Upper lobe of left lung (tissue), 6 donors: ENCODE measurements around the gene SYN1. TPM values are rescaled to one million over a fixed set of nuclear protein-coding genes. Genes with fewer than 3 reads are reported as not detected.
A peak's percentile ranks its signal among the peaks of the same experiment; 100 is the strongest.

Experiments used
- ATAC-seq, 2 donors: fragments of 200-7000 bp; cut with Tn5 transposase; one replicate each; pipeline ENCODE4 v1.9.1; 2022; ENCODE audit warnings: mild to moderate bottlenecking in 2 of 2, moderate library complexity in 2 of 2; ENCODE audit not compliant: low FRiP score in 2 of 2
- DNase-seq, 2 donors: peaks; one replicate each; pipeline ENCODE4 v3.0.0-alpha.2; 2019 to 2020
- H3K27ac ChIP-seq, 4 donors: fragments of 200-600 bp; sonication (generic); one replicate each; pipeline ENCODE4 v1.5.1; 2016 to 2019
- H3K27me3 ChIP-seq, 4 donors: fragments of 200-600 bp; sonication (generic); one replicate each; pipeline ENCODE4 v1.5.1; 2017 to 2019
- H3K36me3 ChIP-seq, 4 donors: fragments of 200-600 bp; sonication (generic); one replicate each; pipeline ENCODE4 v1.5.1; 2016 to 2019
- H3K4me1 ChIP-seq, 4 donors: fragments of 200-600 bp; sonication (generic); one replicate each; pipeline ENCODE4 v1.5.1; 2018 to 2019
- H3K4me3 ChIP-seq, 4 donors: fragments of 200-600 bp; sonication (generic); one replicate each; pipeline ENCODE4 v1.5.1; 2017 to 2019; ENCODE audit warnings: mild to moderate bottlenecking in 2 of 4, moderate library complexity in 1 of 4
- H3K9me3 ChIP-seq, 4 donors: fragments of 200-600 bp; sonication (generic); one replicate each; pipeline ENCODE4 v1.5.1; 2018 to 2019
- CTCF ChIP-seq, 6 experiments: fragments of 450-650 bp in 4 of 6; fragments of 200-600 bp in 2 of 6; sonication (generic) in 2 of 6; IDR thresholded peaks; one replicate each; pipeline ENCODE4 v1.5.1; 2016 to 2019; ENCODE audit warnings: antibody characterized with exemption in 6 of 6
- EP300 ChIP-seq, 4 donors: sonication (generic); formaldehyde crosslinking; IDR thresholded peaks; one replicate each; pipeline ENCODE4 v1.5.1; 2017; ENCODE audit warnings: antibody characterized with exemption in 4 of 4, control low read depth in 2 of 4
- POLR2A ChIP-seq, 4 donors: fragments of 450-650 bp; IDR thresholded peaks; one replicate each; pipeline ENCODE4 v1.5.1; 2016 to 2017; ENCODE audit warnings: antibody characterized with exemption in 4 of 4, mild to moderate bottlenecking in 2 of 4
- POLR2AphosphoS5 ChIP-seq, 2 donors: sonication (generic); formaldehyde crosslinking; IDR thresholded peaks; one replicate each; pipeline ENCODE4 v1.5.1; 2017; ENCODE audit warnings: antibody characterized with exemption in 2 of 2
- WGBS, 2 donors: methylation state at CpG; one replicate each; pipeline ENCODE4 v1.1.5; 2017 to 2018; 5-methylcytosine and 5-hydroxymethylcytosine counted together
- total RNA-seq, 6 donors: library from RNA; depleted of rRNA in 4 of 6; stranded (reverse); fragments of >200 nt in 4 of 6; gene quantifications; one replicate each; pipeline versions ENCODE4 v1.1.0 to v1.2.1, GENCODE V29; 2016 to 2021
- donor health status: DM: no; HTN: no; CAD: no; lungs with moderate emphysema.
- donor health status: DM: no; HTN: yes; CAD: no; lungs with severe emphysema.

The SYN1 gene
- total RNA-seq, 6 donors from 2014 or later: 0.20 to 11.5 (median 0.56) TPM

DNA sequence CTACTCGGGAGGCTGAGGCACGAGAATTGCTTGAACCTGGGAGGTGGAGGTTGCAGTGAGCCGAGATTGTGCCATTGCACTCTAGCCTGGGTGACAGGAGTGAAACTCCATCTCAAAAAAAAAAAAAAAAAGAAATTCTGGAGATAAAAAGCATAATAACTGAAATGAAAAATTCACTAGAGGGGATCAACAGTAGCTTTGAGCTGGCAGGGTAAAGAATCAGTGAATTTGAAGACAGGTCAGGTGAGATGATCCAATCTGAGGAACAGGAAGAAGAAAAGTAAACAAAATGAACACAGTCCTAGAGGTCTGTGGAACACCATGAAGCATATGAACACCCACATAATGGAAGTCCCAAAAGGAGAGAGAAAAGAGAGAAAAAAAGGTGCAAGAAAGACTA lies 22.4 kb downstream of the SYN1 start:
- Histone ChIP-seq H3K4me1 (no peaks in the 10 kb centered on the region), H3K27ac (no peak overlapping the region), H3K9me3 (peaks cover 0 to 31% (median 0%) of the 10 kb centered on the region in 4 donors), H3K27me3 (no peaks in the 10 kb centered on the region), H3K4me3 (no peak overlapping the region), H3K36me3 (no peaks in the 10 kb centered on the region)
- TF ChIP-seq CTCF (IDR thresholded peaks at IDR 0.05) (no peak), POLR2A (IDR thresholded peaks at IDR 0.05) (no peak), EP300 (IDR thresholded peaks at IDR 0.05) (no peak), POLR2AphosphoS5 (IDR thresholded peaks at IDR 0.05) (no peak)
- DNase-seq (no peak), ATAC-seq (no peak)
- WGBS, 2 donors: 74 to 97% methylated on average over 3 of the region's 3 CpGs

GRCh38 chrX:47596256-47596655 lies 23.4 kb downstream of the SYN1 start:
- WGBS, 2 donors: 80 to 82% methylated on average over 2 of the region's 2 CpGs
- H3K27ac ChIP-seq: no peak overlapping the region
- peaks cover 0 to 31% (median 0%) of the 10 kb centered on the region in 4 donors for H3K9me3 ChIP-seq
- H3K4me1 ChIP-seq: no peaks in the 10 kb centered on the region
- ATAC-seq (no peak), DNase-seq (no peak)
- H3K36me3 ChIP-seq: no peaks in the 10 kb centered on the region
- H3K27me3 ChIP-seq: no peaks in the 10 kb centered on the region
- H3K4me3 ChIP-seq: no peak overlapping the region
- TF ChIP-seq POLR2AphosphoS5 (IDR thresholded peaks at IDR 0.05): no peak
- no peak for TF ChIP-seq CTCF (IDR thresholded peaks at IDR 0.05)
- TF ChIP-seq EP300 (IDR thresholded peaks at IDR 0.05): no peak
- no peak for TF ChIP-seq POLR2A (IDR thresholded peaks at IDR 0.05)

GRCh38 chrX:47595716-47596251 lies 23.9 kb downstream of the SYN1 start:
- ATAC-seq (peak in 1 of 2 donors; percentile 43), DNase-seq (no peak)
- H3K36me3 ChIP-seq: no peaks in the 10 kb centered on the region
- TF ChIP-seq EP300 (IDR thresholded peaks at IDR 0.05) (no peak), POLR2AphosphoS5 (IDR thresholded peaks at IDR 0.05) (no peak), POLR2A (IDR thresholded peaks at IDR 0.05) (no peak), CTCF (IDR thresholded peaks at IDR 0.05) (no peak)
- H3K27me3 ChIP-seq: no peaks in the 10 kb centered on the region
- H3K4me1 ChIP-seq: no peaks in the 10 kb centered on the region
- 53 to 68% methylated on average over 1 of the region's 1 CpG for whole genome bisulfite sequencing, 2 donors
- H3K27ac ChIP-seq: no peak overlapping the region
- peaks cover 0 to 31% (median 0%) of the 10 kb centered on the region in 4 donors for H3K9me3 ChIP-seq
- H3K4me3 ChIP-seq: no peak overlapping the region

DNA sequence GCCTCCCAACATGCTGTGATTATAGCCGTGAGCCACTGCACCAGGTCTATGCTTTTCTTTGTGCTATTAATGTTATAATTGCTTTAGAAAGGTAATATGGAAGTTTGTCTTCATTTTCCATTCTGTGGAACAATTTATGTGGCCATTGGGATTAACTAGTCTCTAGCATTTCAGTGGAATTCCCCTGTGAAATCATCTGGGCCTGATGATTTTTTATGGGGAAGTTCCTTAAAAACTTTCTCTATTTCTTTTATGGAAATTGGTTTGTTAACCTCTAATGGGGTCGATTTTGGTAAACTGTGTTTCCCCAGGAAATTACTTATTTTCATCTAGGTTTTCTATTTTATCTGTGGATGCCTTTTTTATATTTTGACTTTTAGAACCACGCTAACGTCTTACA lies 26.1 kb downstream of the SYN1 start:
- H3K4me1 ChIP-seq: no peaks in the 10 kb centered on the region
- DNase-seq (no peak), ATAC-seq (no peak)
- H3K9me3 ChIP-seq: peaks cover 0 to 18% (median 0%) of the 10 kb centered on the region in 4 donors
- no peak overlapping the region for H3K4me3 ChIP-seq
- no peaks in the 10 kb centered on the region for H3K36me3 ChIP-seq
- 78 to 83% methylated on average over 4 of the region's 4 CpGs for WGBS, 2 donors
- no peaks in the 10 kb centered on the region for H3K27me3 ChIP-seq
- H3K27ac ChIP-seq: no peak overlapping the region
- TF ChIP-seq CTCF (IDR thresholded peaks at IDR 0.05): no peak

DNA sequence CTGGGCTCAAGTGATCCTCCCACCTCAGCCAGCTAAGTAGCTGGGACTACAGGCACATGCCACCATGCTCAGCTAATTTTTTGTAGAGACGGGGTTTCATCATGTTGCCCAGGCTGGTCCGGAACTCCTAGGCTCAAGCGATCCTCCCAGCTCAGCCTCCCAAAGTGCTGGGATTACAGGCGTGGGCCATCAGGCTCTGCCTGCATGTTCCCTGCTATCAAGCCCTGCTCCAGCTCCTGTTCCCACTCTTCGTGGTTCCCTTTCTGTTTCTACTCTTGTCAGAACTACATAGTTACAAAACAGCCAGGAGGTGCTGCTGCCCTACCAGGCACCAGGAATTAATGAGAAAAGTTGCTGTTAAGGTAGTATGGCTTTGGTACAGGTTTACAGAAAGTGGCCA lies 28.7 kb downstream of the SYN1 start:
- ATAC-seq: no peak
- H3K36me3 ChIP-seq: no peaks in the 10 kb centered on the region
- no peak overlapping the region for H3K4me3 ChIP-seq
- DNase-seq: no peak
- no peaks in the 10 kb centered on the region for H3K4me1 ChIP-seq
- no peak for TF ChIP-seq POLR2A (IDR thresholded peaks at IDR 0.05)
- TF ChIP-seq CTCF (IDR thresholded peaks at IDR 0.05): no peak
- TF ChIP-seq POLR2AphosphoS5 (IDR thresholded peaks at IDR 0.05): no peak
- no peak for TF ChIP-seq EP300 (IDR thresholded peaks at IDR 0.05)
- H3K9me3 ChIP-seq: no peaks in the 10 kb centered on the region
- H3K27ac ChIP-seq: no peak overlapping the region
- WGBS, 2 donors: 67 to 78% methylated on average over 1 to 5 of the region's 5 CpGs
- no peaks in the 10 kb centered on the region for H3K27me3 ChIP-seq
